Upper lobe of right lung (tissue), 1 donor: ENCODE data around the gene TTC7B. TPM values are rescaled to one million over a fixed set of nuclear protein-coding genes. Genes with fewer than 3 reads are reported as not detected.

Experiments
- ATAC-seq: fragments of 200-7000 bp; cut with Tn5 transposase; one replicate; pipeline ENCODE4 v1.9.1; 2020; ENCODE audit warnings: mild to moderate bottlenecking, moderate library complexity
- DNase-seq: peaks from one replicate; pipeline ENCODE4 v3.0.0-alpha.2; 2020
- H3K27ac ChIP-seq: fragments of 200-600 bp; one replicate; pipeline ENCODE4 v1.8.0; 2022
- H3K27me3 ChIP-seq: fragments of 200-600 bp; one replicate; pipeline ENCODE4 v1.8.0; 2022; ENCODE audit warnings: mild to moderate bottlenecking
- H3K36me3 ChIP-seq: fragments of 200-600 bp; one replicate; pipeline ENCODE4 v1.8.0; 2022
- H3K4me1 ChIP-seq: fragments of 200-600 bp; one replicate; pipeline ENCODE4 v1.8.0; 2022
- H3K4me3 ChIP-seq: fragments of 200-600 bp; one replicate; pipeline ENCODE4 v1.8.0; 2022; ENCODE audit warnings: mild to moderate bottlenecking
- H3K9me3 ChIP-seq: fragments of 200-600 bp; one replicate; pipeline ENCODE4 v1.8.0; 2022
- CTCF ChIP-seq: fragments of 200-600 bp; IDR thresholded peaks from one replicate; pipeline ENCODE4 v1.8.0; 2022; ENCODE audit warnings: antibody characterized with exemption
- intact Hi-C: fragments of 100-400 bp; cut with DNase I; formaldehyde crosslinking; loops from one replicate; pipeline ENCODE4 v1.11.0; 2022
- total RNA-seq: library from RNA; stranded (reverse); fragmentation: NEBNext Ultra II Directional; extraction: Animal tissue kit (Norgen Biotek cat#: 25700); gene quantifications from one replicate; pipeline ENCODE4 v1.2.1, GENCODE V29; 2021
- donor health status: DM: no; HTN: yes; CAD: no; lungs with severe emphysema.

Gene TTC7B
- total RNA-seq, 1 donor from 2014 or later, result 41.5 TPM

- no peak overlapping the region for H3K4me3 ChIP-seq
- no peaks in the 10 kb centered on the region for H3K27me3 ChIP-seq
- H3K4me1 ChIP-seq, result peaks cover 18% of the 10 kb centered on the region
- H3K27ac ChIP-seq, result no peak overlapping the region
- no peaks in the 10 kb centered on the region for H3K9me3 ChIP-seq
- ATAC-seq (no peak), DNase-seq (no peak)
- no peaks in the 10 kb centered on the region for H3K36me3 ChIP-seq
- intact Hi-C loops, result no loop called here
- no peak for TF ChIP-seq CTCF
Measured at GRCh38 chr14:90487462-90487861, 328.8 kb downstream of the TTC7B start.

- no peak for DNase-seq
- H3K4me3 ChIP-seq, result no peak overlapping the region
- TF ChIP-seq CTCF, result no peak
- no peaks in the 10 kb centered on the region for H3K9me3 ChIP-seq
- no peaks in the 10 kb centered on the region for H3K36me3 ChIP-seq
- intact Hi-C loops, result no loop called here
- peaks cover 17% of the 10 kb centered on the region for H3K4me1 ChIP-seq
- ATAC-seq, result no peak
- no peaks in the 10 kb centered on the region for H3K27me3 ChIP-seq
- H3K27ac ChIP-seq, result no peak overlapping the region
Measured at GRCh38 chr14:90487031-90487430, 329.2 kb downstream of the TTC7B start.

GRCh38 chr14:90484291-90484690 is 331.9 kb downstream of the TTC7B start:
- Histone ChIP-seq H3K27me3 (no peaks in the 10 kb centered on the region), H3K36me3 (no peaks in the 10 kb centered on the region), H3K27ac (no peak overlapping the region), H3K4me3 (no peak overlapping the region), H3K9me3 (no peaks in the 10 kb centered on the region), H3K4me1 (peaks cover 7% of the 10 kb centered on the region)
- no peak for TF ChIP-seq CTCF
- DNase-seq (no peak), ATAC-seq (no peak)
- intact Hi-C loops, result no loop called here

GRCh38 chr14:90483571-90483974 is 332.7 kb downstream of the TTC7B start:
- Histone ChIP-seq H3K36me3 (no peaks in the 10 kb centered on the region), H3K27me3 (no peaks in the 10 kb centered on the region), H3K4me1 (peaks cover 7% of the 10 kb centered on the region), H3K4me3 (no peak overlapping the region), H3K9me3 (no peaks in the 10 kb centered on the region), H3K27ac (no peak overlapping the region)
- intact Hi-C loops, result no loop called here
- peak; percentile 44 for ATAC-seq
- no peak for DNase-seq
- TF ChIP-seq CTCF, result no peak

- Histone ChIP-seq H3K36me3 (no peaks in the 10 kb centered on the region), H3K9me3 (no peaks in the 10 kb centered on the region), H3K27me3 (no peaks in the 10 kb centered on the region), H3K4me3 (no peak overlapping the region), H3K27ac (no peak overlapping the region), H3K4me1 (peaks cover 7% of the 10 kb centered on the region)
- intact Hi-C loops, result no loop called here
- no peak for TF ChIP-seq CTCF
- DNase-seq, result no peak
- no peak for ATAC-seq
Measured at GRCh38 chr14:90483117-90483516, 333.1 kb downstream of the TTC7B start.

GRCh38 chr14:90475298-90475697 is 340.9 kb downstream of the TTC7B start:
- ATAC-seq (no peak), DNase-seq (no peak)
- Histone ChIP-seq H3K4me1 (no peaks in the 10 kb centered on the region), H3K27me3 (no peaks in the 10 kb centered on the region), H3K4me3 (no peak overlapping the region), H3K9me3 (no peaks in the 10 kb centered on the region), H3K36me3 (no peaks in the 10 kb centered on the region), H3K27ac (no peak overlapping the region)
- no peak for TF ChIP-seq CTCF
- intact Hi-C loops, result no loop called here
